ENCODE results near the gene ELF2. TPM values are rescaled to one million over a fixed set of nuclear protein-coding genes. Genes with fewer than 3 reads are reported as not detected.
"Not testable (repeated sequence)": the region's sequence is repeated elsewhere in the genome, so short reads cannot be mapped to it uniquely, and the experiment has no call there.

Gene ELF2
- total RNA-seq, 1 experiment from 2014 or later: 42.4 TPM

- no peak overlapping the region for H3K4me3 ChIP-seq (ENCODE audit: low read depth, low read length, poor library complexity, severe bottlenecking)
- intact Hi-C loops (cut with micrococcal nuclease; ENCODE audit: unreplicated experiment): no loop called here
- H3K27ac ChIP-seq (ENCODE audit: low read depth, low read length, poor library complexity, severe bottlenecking): no peak overlapping the region
- H3K4me1 ChIP-seq (ENCODE audit: insufficient read depth, low read length, poor library complexity, severe bottlenecking): no peaks in the 10 kb centered on the region
- ChIA-PET POLR2A (ENCODE audit: low non-redundant PET) (no interaction called here), CTCF (no interaction called here)
- TF ChIP-seq, protein P1, sequence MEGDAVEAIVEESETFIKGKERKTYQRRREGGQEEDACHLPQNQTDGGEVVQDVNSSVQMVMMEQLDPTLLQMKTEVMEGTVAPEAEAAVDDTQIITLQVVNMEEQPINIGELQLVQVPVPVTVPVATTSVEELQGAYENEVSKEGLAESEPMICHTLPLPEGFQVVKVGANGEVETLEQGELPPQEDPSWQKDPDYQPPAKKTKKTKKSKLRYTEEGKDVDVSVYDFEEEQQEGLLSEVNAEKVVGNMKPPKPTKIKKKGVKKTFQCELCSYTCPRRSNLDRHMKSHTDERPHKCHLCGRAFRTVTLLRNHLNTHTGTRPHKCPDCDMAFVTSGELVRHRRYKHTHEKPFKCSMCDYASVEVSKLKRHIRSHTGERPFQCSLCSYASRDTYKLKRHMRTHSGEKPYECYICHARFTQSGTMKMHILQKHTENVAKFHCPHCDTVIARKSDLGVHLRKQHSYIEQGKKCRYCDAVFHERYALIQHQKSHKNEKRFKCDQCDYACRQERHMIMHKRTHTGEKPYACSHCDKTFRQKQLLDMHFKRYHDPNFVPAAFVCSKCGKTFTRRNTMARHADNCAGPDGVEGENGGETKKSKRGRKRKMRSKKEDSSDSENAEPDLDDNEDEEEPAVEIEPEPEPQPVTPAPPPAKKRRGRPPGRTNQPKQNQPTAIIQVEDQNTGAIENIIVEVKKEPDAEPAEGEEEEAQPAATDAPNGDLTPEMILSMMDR (conservative IDR thresholded peaks at IDR 0.05; ENCODE audit: low read depth, low read length): no peak
- TF ChIP-seq EZH2 (IDR thresholded peaks at IDR 0.05; ENCODE audit: borderline replicate concordance, low read depth, low read length, poor library complexity, severe bottlenecking): no peak
- no peaks in the 10 kb centered on the region for H3K36me3 ChIP-seq (ENCODE audit: insufficient read depth, low read length, poor library complexity, severe bottlenecking)
- no peak for DNase-seq (ENCODE audit: low spot score)
- no peaks in the 10 kb centered on the region for H3K27me3 ChIP-seq (replicated peaks; ENCODE audit: insufficient read depth, low read depth, low read length, poor library complexity)
- no peaks in the 10 kb centered on the region for H3K9me3 ChIP-seq (ENCODE audit: low read depth, low read length, poor library complexity, severe bottlenecking)
- TSS peak; percentile 3 for BruUV-seq (replicated peaks)
Measured at GRCh38 chr4:139123910-139124309, 53.1 kb downstream of the ELF2 start.

- ChIA-PET CTCF (no interaction called here), POLR2A (ENCODE audit: low non-redundant PET) (interaction anchor here (0.6 kb wide), 1 partner anchor 1209 kb away, joined by 5 read pairs; no protein-coding TSS in a partner anchor)
- Histone ChIP-seq H3K27me3 (replicated peaks; ENCODE audit: insufficient read depth, low read depth, low read length, poor library complexity) (no peaks in the 10 kb centered on the region), H3K4me3 (ENCODE audit: low read depth, low read length, poor library complexity, severe bottlenecking) (no peak overlapping the region), H3K9me3 (ENCODE audit: low read depth, low read length, poor library complexity, severe bottlenecking) (no peaks in the 10 kb centered on the region), H3K27ac (ENCODE audit: low read depth, low read length, poor library complexity, severe bottlenecking) (no peak overlapping the region), H3K4me1 (ENCODE audit: insufficient read depth, low read length, poor library complexity, severe bottlenecking) (no peaks in the 10 kb centered on the region), H3K36me3 (ENCODE audit: insufficient read depth, low read length, poor library complexity, severe bottlenecking) (no peaks in the 10 kb centered on the region)
- intact Hi-C loops (cut with micrococcal nuclease; ENCODE audit: unreplicated experiment): no loop called here
- no peak for DNase-seq (ENCODE audit: low spot score)
- BruUV-seq (replicated peaks): no TSS peak
- TF ChIP-seq EZH2 (IDR thresholded peaks at IDR 0.05; ENCODE audit: borderline replicate concordance, low read depth, low read length, poor library complexity, severe bottlenecking): no peak
- TF ChIP-seq, protein P1 (conservative IDR thresholded peaks at IDR 0.05; ENCODE audit: low read depth, low read length): no peak
Measured at GRCh38 chr4:139118365-139118764, 58.7 kb downstream of the ELF2 start.

GRCh38 chr4:139115226-139115625 lies 61.8 kb downstream of the ELF2 start:
- H3K36me3 ChIP-seq (ENCODE audit: insufficient read depth, low read length, poor library complexity, severe bottlenecking): no peaks in the 10 kb centered on the region
- H3K4me3 ChIP-seq (ENCODE audit: low read depth, low read length, poor library complexity, severe bottlenecking): no peak overlapping the region
- intact Hi-C loops (cut with micrococcal nuclease; ENCODE audit: unreplicated experiment): no loop called here
- POLR2A ChIA-PET (ENCODE audit: low non-redundant PET): no interaction called here
- H3K27me3 ChIP-seq (replicated peaks; ENCODE audit: insufficient read depth, low read depth, low read length, poor library complexity): no peaks in the 10 kb centered on the region
- no TSS peak for BruUV-seq (replicated peaks)
- no peaks in the 10 kb centered on the region for H3K9me3 ChIP-seq (ENCODE audit: low read depth, low read length, poor library complexity, severe bottlenecking)
- TF ChIP-seq EZH2 (IDR thresholded peaks at IDR 0.05; ENCODE audit: borderline replicate concordance, low read depth, low read length, poor library complexity, severe bottlenecking): no peak
- TF ChIP-seq, protein P1 (conservative IDR thresholded peaks at IDR 0.05; ENCODE audit: low read depth, low read length): no peak
- no peak for DNase-seq (ENCODE audit: low spot score)
- CTCF ChIA-PET: no interaction called here
- no peaks in the 10 kb centered on the region for H3K4me1 ChIP-seq (ENCODE audit: insufficient read depth, low read length, poor library complexity, severe bottlenecking)
- H3K27ac ChIP-seq (ENCODE audit: low read depth, low read length, poor library complexity, severe bottlenecking): no peak overlapping the region

GRCh38 chr4:139114795-139115194 lies 62.2 kb downstream of the ELF2 start:
- DNase-seq (ENCODE audit: low spot score); H3K4me1 ChIP-seq (ENCODE audit: insufficient read depth, low read length, poor library complexity, severe bottlenecking); H3K27ac ChIP-seq (ENCODE audit: low read depth, low read length, poor library complexity, severe bottlenecking); intact Hi-C loops (cut with micrococcal nuclease; ENCODE audit: unreplicated experiment); BruUV-seq (replicated peaks); H3K27me3 ChIP-seq (replicated peaks; ENCODE audit: insufficient read depth, low read depth, low read length, poor library complexity); H3K9me3 ChIP-seq (ENCODE audit: low read depth, low read length, poor library complexity, severe bottlenecking); H3K36me3 ChIP-seq (ENCODE audit: insufficient read depth, low read length, poor library complexity, severe bottlenecking); POLR2A ChIA-PET (ENCODE audit: low non-redundant PET); H3K4me3 ChIP-seq (ENCODE audit: low read depth, low read length, poor library complexity, severe bottlenecking): not testable (repeated sequence)
- CTCF ChIA-PET: interaction anchor here (0.6 kb wide), 1 partner anchor 16 kb away, joined by 3 read pairs; no protein-coding TSS in a partner anchor
